NCI-H2171 (cell line): ENCODE results near the gene SOX11.
"Not testable (repeated sequence)": the region's sequence is repeated elsewhere in the genome, so short reads cannot be mapped to it uniquely, and the experiment has no call there.

Experiments used
- DNase-seq: peaks from one replicate; lab custom pipeline; 2025; lab: John Stamatoyannopoulos, UW

SOX11 gene

DNA sequence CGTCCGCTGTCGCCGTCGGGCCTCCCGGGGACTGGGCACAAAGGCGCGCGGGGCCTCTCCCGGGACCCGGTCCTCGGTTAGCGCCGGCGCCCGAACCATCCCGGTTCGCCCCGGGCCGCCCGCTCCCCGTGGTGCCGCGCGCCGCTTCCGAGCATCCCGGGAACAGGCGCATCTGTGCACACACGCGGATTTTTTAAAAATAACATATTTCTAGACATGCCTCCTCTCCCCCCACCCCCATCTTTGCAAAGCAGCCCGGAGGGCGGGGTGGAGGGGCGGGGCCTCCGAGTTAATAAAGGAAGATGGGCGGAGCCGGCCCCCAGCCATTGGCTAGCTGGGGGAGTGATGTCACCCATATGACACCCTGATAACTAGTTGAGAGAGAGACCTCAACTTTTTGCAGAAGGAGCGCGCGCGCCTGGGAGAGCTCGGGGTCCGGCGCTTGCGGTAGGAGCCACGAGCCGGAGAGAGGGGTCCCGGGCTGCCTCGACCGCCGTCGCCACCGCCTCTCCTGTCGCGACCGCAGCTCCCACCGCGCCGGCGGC lies at the start of gene SOX11:
TSS of gene SOX11 (plus strand) at position 400 of the 545 bp plus-strand sequence. CDS start 338 bp downstream, outside the sequence.
- DNase-seq = peak; percentile 99

GRCh38 chr2:5652734-5653133 lies 39.5 kb upstream of the SOX11 start:
- DNase-seq = not testable (repeated sequence)

- not testable (repeated sequence) for DNase-seq
These were observed 38.4 kb upstream of the SOX11 start for GRCh38 chr2:5653756-5654155.

GRCh38 chr2:5657231-5657630 lies 35.0 kb upstream of the SOX11 start:
- no peak for DNase-seq

GRCh38 chr2:5660591-5660990 lies 31.6 kb upstream of the SOX11 start:
- no peak for DNase-seq

GRCh38 chr2:5661362-5661761 lies 30.8 kb upstream of the SOX11 start:
- DNase-seq = no peak

GRCh38 chr2:5664278-5664681 lies 27.9 kb upstream of the SOX11 start:
- DNase-seq = no peak

DNA sequence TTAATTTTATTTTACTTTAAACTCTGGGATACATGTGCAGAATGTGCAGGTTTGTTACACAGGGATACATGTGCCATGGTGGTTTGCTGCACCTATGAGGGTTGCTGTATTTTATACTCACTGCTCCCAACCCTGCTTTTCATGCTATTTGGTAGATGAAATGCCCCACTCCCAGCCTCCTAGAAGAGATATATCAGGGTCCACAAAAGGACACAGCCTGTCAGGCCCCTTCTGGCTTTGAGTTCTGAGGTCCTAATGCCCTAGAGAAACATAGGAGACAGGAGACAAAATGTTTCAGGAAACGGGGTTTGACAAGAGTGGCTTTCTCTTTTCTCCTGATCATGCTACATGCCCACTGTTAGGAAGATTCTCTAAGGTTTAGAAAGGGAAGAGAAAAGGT lies 27.1 kb upstream of the SOX11 start:
- no peak for DNase-seq

DNA sequence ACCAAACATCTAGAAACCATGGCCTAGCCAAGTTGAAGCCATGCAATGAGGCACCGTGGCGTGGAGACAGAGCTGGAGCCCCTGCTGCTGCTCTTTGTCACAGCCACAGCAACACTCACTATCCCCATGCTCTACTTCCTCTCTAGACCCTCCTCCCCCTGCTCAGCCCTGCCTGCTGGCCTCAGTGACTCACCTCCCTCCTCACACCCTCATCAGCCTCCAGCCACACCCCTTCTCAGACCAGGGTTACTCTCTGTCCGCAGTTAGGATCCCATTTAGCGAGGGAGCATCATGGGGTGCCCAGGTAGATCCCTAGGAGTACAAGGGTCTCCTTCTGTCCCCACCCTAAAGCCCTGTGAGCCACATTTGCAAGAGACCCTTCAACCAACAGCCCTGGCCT lies 25.4 kb upstream of the SOX11 start:
- no peak for DNase-seq

GRCh38 chr2:5667655-5668054 lies 24.5 kb upstream of the SOX11 start:
- DNase-seq = not testable (repeated sequence)

DNA sequence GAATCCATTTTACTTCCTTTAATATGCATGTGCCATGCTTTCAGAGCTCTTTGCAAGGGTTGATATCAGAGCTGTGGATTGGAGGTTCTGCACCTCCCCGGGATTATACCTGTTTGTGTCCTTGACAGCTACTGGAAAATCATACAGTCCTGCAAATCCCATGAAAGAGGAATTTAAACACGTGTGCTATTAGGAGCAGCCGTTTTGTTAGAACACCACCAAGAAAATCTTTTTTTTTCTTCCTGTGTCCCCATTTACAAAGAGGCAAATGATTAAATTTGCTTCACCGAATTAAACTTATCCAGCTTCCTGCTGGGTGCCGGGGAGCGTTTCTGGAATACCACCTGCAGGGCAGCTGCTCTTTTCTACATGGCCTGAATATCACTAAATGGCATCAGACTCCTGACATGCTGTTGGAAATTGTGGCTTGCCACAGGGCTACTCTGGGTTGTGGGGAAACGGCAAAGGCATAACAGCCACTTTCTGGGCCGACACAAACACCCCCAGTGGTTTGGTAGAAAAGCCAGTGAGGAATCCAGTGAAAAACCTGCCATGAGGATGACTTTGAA lies 23.4 kb upstream of the SOX11 start:
- DNase-seq = no peak

- DNase-seq = no peak
These were observed 19.4 kb upstream of the SOX11 start for GRCh38 chr2:5672749-5673144.

- DNase-seq = peak; percentile 86
These were observed 18.8 kb upstream of the SOX11 start for GRCh38 chr2:5673145-5674025.

- no peak for DNase-seq
These were observed 18.2 kb upstream of the SOX11 start for GRCh38 chr2:5674026-5674340.

DNA sequence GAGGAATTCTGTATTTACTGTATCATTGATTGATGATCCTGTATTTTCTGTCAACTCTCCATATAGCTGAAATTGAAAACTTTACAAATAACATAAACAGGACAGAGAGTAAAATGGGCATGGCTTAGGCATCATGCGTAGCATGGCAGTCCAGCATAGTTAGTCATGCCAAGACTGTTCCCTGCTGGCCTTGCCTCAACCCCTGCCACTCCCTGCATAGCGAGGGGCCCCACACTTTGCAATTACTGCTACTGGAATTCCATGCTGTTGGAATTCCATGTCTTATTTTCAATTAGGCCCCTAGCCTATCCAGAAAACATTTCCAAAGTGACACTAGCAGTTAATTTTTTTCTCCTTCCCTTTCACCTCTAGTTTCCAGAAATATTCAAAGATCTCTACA lies 15.1 kb upstream of the SOX11 start:
- DNase-seq = no peak

DNA sequence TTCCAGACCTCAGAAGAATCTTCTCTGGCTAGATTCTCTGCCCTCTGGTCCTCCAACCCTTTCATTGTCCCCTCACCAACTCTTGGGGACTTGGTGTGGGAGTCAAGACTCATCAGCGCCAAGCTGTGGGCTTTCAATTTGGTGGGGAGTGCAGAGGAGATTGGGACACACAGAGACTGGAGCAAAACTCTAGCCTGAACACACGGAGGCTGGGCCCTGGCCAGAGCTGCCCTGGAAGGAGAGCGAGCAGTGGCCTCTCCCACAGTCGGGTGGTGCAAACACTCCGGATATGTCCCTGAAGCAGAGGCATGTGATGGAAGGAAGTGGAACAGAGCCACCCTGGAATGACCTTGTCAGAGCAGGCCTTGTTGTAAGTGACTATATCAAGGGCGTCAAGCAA lies 8.7 kb upstream of the SOX11 start:
- no peak for DNase-seq

GRCh38 chr2:5685225-5685624 lies 7.0 kb upstream of the SOX11 start:
- DNase-seq = no peak

DNA sequence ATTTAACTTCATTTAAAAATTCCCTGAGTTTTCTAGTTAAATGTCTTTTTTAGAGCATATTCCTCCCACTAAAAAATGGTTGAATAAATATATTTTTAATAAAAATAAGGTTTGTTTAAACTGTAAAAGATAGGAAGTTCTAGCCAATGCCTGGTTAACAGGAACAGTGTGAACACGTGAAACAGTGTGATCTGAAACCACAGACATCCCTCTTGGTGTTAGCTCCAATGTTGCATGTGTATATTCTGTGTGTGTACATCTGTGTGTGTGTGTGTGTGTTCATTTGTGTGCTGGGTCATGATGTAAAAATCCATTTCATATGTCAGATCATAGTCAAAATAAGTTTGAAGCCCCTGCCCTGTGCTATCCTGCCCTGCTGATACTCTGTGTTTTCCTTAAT lies 6.1 kb upstream of the SOX11 start:
- no peak for DNase-seq

GRCh38 chr2:5686536-5686935 lies 5.6 kb upstream of the SOX11 start:
- no peak for DNase-seq

DNA sequence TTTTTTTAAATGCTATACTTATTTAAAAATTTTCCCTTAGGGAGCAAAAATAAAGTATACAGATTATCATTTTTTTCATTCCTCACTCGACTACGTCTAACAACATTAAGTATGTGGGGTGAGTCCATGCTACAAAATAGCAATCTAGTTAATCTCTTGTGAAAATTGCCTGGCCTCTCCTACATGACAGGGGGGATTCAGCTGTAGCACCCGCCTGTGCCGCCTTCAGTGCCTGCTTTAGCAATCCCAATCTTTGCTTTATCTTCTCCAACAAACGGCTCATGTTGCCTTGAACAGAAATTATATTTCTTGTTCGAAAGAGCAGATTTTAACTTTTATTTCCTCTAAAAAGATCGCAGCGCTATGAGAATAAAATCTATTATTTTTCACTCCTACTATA lies 2.4 kb upstream of the SOX11 start:
- no peak for DNase-seq

- no peak for DNase-seq
These were observed 1.9 kb upstream of the SOX11 start for GRCh38 chr2:5690286-5690685.

DNA sequence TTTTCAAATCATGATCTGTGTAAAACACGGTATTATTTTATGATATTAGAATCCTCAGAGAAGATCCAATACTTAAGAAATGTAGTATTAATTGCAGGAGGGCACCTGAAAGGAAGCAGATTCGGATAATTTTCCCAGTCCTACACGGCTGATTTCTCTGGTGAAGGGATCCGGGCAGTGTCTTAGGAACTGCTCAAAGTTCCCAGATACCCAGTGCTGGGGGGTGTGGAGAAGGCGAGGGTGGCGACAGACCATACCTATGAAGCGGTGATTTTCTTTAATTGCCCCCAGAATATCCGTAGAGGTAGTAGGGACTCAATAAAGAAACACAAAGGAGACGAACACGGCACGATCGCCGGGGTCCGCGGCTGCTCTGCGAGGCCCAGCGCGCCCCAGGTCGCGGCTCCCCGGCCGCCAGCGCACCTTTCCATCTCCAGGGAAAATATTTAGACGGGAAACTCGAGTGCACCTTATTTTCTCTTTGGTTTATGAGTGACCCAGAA lies 1.4 kb upstream of the SOX11 start:
- DNase-seq = no peak

DNA sequence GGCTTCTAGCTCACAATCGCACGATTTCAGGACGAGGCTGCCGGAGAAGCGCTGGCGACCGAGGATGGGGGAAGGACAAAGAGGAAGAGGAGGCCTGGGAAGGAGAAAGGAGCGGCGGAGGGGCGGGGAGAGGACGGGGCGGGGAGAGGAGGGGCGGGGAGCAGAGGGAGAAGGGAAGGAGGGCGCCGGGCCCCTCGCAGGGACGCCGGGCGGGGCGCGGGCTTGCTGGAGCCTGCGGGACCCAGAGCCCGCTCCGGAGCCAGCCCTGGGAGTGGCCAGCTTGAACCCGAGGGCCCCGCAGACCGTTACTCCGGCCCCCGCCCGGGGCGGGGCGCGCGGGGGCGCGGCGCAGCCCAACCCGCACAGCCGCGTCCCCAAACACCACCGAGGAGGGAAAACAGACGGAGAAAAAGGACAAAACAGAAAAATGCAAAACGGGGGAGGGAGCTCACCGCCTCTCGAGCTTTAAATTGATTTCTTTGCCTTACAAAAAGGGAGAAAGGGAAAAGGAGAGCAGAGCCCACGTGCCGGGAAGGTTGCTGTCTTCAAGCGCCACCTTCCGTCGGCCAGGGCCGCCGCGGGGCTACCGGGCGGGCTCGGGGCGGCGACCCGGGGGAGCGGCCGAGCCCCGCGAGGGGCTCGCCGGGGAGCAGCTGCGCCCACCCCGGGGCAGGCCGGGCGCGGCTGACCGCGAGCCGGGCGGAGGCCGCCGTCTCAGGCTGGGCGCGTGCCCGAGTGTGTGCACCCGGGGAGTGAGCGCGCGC lies 781 bp upstream of the SOX11 start:
- DNase-seq = peak; percentile 81
